Neural cell (in vitro differentiated cells): ENCODE data around the gene MEMO1.

Source experiments
- EP300 ChIP-seq: fragments of 450-650 bp; conservative IDR thresholded peaks from 2 replicates; pipeline ENCODE4 v1.6.1; 2014; ENCODE audit warnings: antibody characterized with exemption, mild to moderate bottlenecking, moderate library complexity; ENCODE audit not compliant: poor library complexity, severe bottlenecking
- EZH2 ChIP-seq: fragments of 200-600, 300-800 bp; shearing (Covaris generic), sonication (generic); IDR thresholded peaks from 2 replicates; pipeline ENCODE4 v1.6.1; 2014; ENCODE audit warnings: antibody characterized with exemption, low read length, borderline replicate concordance, mild to moderate bottlenecking; ENCODE audit not compliant: insufficient read depth, poor library complexity, severe bottlenecking
- MXI1 ChIP-seq: fragments of 450-650 bp; conservative IDR thresholded peaks from 2 replicates; pipeline ENCODE4 v1.6.1; 2014; ENCODE audit warnings: antibody characterized with exemption, mild to moderate bottlenecking; ENCODE audit not compliant: poor library complexity, severe bottlenecking
- POLR2AphosphoS5 ChIP-seq: IDR thresholded peaks from 2 replicates; pipeline ENCODE4 v1.6.1; 2012
- RAD21 ChIP-seq: fragments of 450-650 bp; conservative IDR thresholded peaks from 2 replicates; pipeline ENCODE4 v1.6.1; 2014; ENCODE audit warnings: antibody characterized with exemption, mild to moderate bottlenecking, moderate library complexity
- TF ChIP-seq, protein P1 (sequence below): fragments of 450-650 bp; IDR thresholded peaks from 2 replicates; pipeline ENCODE4 v1.5.1; 2014; ENCODE audit warnings: antibody characterized with exemption, mild to moderate bottlenecking, moderate library complexity; ENCODE audit not compliant: poor library complexity, severe bottlenecking
- TF ChIP-seq, protein P2 (sequence below): IDR thresholded peaks from 2 replicates; pipeline ENCODE4 v1.6.1; 2012; ENCODE audit warnings: borderline replicate concordance

DNA sequence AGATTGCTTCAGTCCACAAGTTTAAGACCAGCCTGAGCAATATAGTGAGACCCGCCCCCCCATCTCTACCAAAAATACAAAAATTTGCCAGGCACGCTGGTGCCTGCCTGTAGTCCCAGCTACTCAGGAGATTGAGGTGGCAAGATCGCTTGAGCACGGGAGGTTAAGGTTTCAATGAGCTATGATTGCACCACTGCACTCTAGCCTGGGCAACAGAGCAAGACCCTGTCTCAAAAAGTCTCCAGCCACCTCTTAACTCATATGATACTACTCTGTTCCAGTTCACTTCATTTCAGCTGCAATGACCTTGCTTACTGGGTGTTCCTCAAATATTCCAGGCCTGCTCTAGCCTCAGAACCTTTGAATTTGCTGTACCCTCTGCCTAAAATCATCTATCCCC is 11.4 kb downstream of the MEMO1 start:
- TF ChIP-seq MXI1 = no peak
- TF ChIP-seq EZH2 = no peak
- TF ChIP-seq, protein P1, sequence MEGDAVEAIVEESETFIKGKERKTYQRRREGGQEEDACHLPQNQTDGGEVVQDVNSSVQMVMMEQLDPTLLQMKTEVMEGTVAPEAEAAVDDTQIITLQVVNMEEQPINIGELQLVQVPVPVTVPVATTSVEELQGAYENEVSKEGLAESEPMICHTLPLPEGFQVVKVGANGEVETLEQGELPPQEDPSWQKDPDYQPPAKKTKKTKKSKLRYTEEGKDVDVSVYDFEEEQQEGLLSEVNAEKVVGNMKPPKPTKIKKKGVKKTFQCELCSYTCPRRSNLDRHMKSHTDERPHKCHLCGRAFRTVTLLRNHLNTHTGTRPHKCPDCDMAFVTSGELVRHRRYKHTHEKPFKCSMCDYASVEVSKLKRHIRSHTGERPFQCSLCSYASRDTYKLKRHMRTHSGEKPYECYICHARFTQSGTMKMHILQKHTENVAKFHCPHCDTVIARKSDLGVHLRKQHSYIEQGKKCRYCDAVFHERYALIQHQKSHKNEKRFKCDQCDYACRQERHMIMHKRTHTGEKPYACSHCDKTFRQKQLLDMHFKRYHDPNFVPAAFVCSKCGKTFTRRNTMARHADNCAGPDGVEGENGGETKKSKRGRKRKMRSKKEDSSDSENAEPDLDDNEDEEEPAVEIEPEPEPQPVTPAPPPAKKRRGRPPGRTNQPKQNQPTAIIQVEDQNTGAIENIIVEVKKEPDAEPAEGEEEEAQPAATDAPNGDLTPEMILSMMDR = no peak
- TF ChIP-seq EP300 = no peak
- TF ChIP-seq, protein P2, sequence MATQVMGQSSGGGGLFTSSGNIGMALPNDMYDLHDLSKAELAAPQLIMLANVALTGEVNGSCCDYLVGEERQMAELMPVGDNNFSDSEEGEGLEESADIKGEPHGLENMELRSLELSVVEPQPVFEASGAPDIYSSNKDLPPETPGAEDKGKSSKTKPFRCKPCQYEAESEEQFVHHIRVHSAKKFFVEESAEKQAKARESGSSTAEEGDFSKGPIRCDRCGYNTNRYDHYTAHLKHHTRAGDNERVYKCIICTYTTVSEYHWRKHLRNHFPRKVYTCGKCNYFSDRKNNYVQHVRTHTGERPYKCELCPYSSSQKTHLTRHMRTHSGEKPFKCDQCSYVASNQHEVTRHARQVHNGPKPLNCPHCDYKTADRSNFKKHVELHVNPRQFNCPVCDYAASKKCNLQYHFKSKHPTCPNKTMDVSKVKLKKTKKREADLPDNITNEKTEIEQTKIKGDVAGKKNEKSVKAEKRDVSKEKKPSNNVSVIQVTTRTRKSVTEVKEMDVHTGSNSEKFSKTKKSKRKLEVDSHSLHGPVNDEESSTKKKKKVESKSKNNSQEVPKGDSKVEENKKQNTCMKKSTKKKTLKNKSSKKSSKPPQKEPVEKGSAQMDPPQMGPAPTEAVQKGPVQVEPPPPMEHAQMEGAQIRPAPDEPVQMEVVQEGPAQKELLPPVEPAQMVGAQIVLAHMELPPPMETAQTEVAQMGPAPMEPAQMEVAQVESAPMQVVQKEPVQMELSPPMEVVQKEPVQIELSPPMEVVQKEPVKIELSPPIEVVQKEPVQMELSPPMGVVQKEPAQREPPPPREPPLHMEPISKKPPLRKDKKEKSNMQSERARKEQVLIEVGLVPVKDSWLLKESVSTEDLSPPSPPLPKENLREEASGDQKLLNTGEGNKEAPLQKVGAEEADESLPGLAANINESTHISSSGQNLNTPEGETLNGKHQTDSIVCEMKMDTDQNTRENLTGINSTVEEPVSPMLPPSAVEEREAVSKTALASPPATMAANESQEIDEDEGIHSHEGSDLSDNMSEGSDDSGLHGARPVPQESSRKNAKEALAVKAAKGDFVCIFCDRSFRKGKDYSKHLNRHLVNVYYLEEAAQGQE = no peak
- TF ChIP-seq POLR2AphosphoS5 = no peak
- no peak for TF ChIP-seq RAD21
